ENCODE data around the gene B4GALNT2.

GRCh38 chr17:49165143-49165542 lies 32.6 kb downstream of the B4GALNT2 start:
- TF ChIP-seq CTCF (IDR thresholded peaks at IDR 0.05) (no peak), EZH2 (IDR thresholded peaks at IDR 0.05; ENCODE audit: borderline replicate concordance, insufficient read depth, low read depth, low read length, poor library complexity, severe bottlenecking) (no peak)
